HG03097 (cell line): Measurements from ENCODE around the gene AGPAT4.

ENCODE experiments used
- ATAC-seq: cut with Tn5 transposase; IDR thresholded peaks from one replicate; pipeline ENCODE4 v1.9.1; 2021; ENCODE audit not compliant: unreplicated experiment, low FRiP score

The AGPAT4 gene

DNA sequence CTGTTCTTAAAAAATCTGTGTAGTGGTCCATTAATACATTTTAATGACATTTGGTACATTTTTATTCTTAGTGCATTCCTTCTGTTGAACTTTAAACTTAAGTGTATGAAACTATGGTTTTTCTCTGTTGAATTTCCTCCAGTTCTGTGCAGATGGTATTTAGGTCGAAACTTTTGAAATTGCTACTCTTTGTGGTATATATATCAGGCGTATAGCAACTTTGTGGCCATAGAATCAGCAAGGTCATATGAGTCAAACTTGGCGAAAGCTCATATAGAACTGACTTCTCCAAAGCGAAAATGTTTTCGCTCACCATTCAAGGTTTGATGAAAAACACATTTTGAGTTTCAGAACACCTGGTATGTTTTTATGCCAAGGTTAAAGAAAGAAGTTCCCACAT, 188.6 kb downstream of the AGPAT4 start:
- no peak for ATAC-seq

DNA sequence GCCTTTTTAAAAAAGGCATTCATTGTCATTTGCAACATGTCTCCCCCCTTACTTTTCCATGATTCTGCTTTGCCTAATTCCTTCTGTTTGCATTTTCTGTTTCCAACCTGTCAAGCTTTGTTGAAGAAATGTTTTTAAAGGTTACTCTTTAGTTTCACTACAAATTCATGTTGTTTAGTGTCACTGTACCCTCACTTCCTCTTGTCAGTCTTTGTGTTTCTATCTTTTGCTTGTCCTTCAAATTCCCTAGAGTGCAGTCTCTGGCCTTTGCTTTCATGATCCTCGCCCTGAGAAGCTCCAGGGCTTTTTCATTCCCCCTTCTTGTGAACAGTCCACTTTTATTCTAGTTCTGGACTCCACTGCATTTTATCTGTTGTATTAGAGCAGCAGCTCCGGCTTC, 191.6 kb downstream of the AGPAT4 start:
- no peak for ATAC-seq

DNA sequence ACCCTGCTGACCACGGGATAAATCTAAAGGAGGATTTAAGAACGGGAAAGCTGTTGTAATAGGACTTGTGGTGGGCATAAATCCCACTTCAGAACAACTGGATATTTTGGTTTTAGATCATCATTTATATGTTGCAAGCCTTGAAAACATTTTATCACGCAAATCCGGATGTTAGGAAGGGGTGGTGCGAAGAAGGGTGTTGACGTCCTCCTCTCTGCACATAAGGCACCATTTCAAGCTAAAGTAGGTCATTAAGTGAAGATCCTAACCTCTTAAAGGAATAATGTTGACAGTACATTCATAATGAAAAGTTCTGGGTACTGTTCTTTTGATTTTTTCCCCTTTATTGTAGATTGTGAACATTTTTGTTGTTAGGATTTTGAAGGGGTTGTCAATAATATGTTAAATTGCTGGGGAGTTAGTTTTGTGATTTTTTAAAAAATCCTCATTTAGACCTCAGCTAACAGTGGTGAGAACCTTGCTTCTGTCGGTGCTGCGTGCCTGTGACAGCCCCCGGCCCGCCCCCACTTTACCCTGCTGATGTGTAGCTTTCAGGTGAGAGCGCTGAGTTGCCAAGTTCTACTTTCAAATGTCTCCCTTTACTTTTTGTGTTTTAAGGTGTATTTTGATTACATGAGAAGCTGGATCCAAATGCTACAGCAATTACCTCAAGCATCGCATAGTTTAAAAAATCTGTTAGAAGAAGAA, 193.4 kb downstream of the AGPAT4 start:
- ATAC-seq, result no peak
